GM18505 (cell line): ENCODE measurements around the gene MRPL24.

ENCODE experiments used
- ATAC-seq: cut with Tn5 transposase; IDR thresholded peaks from one replicate; pipeline ENCODE4 v1.9.1; 2021; ENCODE audit not compliant: unreplicated experiment
- POLR2A ChIP-seq: IDR thresholded peaks from 4 replicates; pipeline ENCODE4 v1.6.1; 2011; ENCODE audit warnings: borderline replicate concordance; ENCODE audit not compliant: insufficient read depth, insufficient read length; ENCODE audit errors: extremely low read depth

MRPL24 gene

DNA sequence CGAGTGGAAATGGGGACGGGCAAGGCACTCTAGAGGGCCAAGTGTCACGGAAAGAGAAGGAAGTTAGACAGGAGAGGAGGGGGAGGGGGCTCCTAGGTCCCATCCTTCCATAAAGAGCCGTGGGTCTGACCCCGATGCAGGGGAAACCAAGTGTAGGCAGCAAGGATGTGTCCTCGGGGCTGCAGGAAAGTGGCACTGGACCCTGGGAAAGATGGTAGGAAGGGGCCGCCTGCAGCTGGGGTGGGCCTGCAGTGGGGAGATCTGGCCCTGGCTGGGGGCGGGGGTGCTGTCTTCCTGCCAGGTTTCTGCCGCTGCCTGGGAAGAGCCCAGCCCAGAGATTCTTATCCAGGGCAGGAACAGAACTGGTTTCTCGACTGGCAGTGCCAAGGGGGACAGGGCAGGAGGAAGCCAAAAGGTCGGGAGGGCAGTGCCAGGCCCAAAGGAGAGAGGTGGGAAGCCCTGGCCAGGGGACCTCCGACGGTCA lies 48.4 kb downstream of the MRPL24 start:
- TF ChIP-seq POLR2A: no peak
- no peak for ATAC-seq

GRCh38 chr1:156691665-156692440 lies 49.0 kb downstream of the MRPL24 start:
- TF ChIP-seq POLR2A: no peak

DNA sequence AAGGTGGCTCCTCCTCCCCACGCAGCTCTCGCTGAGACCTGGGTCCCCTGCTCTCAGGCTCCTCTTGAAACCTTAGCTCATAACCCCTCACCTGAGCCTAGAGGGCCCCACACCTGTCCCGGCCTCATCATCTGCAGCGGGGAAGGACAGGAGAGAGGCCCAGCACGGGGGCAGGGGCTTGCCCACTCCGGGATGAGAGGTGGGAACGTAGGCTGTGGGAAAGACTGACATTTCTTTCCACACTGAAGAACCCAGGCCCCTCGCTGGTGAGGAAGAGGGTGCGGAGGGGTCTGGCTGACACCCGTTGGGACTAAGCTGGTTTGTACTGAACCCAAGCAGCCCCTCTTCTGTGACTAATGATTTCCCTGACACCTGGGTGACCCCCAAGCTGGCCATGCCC lies 49.7 kb downstream of the MRPL24 start:
- no peak for TF ChIP-seq POLR2A
- no peak for ATAC-seq

More at GRCh38 chr1:156691665-156692440, 49.0 kb downstream of the MRPL24 start:
- ATAC-seq: no peak

- TF ChIP-seq POLR2A: no peak
- no peak for ATAC-seq
Observed at GRCh38 chr1:156690675-156691036, 50.2 kb downstream of the MRPL24 start.

DNA sequence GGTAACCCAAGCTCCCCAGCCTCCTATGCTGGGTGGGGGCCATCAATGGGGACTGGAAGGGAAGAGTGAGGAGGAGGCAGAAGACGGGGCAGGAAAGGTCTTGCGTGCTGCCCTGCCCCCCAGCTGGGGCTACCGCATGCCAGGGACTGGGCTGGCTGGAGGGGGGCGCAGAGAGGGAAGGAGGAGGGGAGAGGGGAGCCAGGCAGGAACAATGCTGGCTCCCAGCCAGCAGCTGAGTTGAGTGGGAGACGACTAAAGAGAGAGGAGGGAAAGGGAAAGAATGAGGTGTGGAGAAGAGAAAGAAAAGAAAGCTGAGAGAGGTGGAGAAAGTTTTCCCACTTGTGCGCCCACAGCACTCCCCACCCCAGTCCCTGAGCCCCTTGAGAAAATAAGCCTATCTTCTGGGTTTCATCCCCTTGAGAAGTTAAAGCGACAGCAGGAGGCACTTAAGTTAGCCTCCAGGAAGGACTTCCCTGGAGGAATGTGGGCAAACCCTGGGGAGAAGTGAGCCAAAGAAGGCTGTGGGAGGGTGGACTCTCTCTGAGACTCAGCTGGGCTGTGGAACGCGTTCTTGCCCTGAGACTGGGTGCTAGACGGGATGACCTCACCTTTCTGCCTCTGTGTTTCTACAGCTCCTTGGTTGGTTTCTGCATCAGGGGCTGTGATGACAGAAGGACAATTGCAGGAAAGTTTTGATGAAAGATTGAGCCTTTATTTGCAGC lies 50.8 kb downstream of the MRPL24 start:
- no peak for ATAC-seq
- TF ChIP-seq POLR2A: no peak

- peak; percentile 61 for ATAC-seq
Observed at GRCh38 chr1:156689035-156689952, 51.6 kb downstream of the MRPL24 start.

More at GRCh38 chr1:156689035-156689952, 51.6 kb downstream of the MRPL24 start:
- TF ChIP-seq POLR2A: no peak
